Sciatic nerve (tissue), 2 donors: Measurements from ENCODE around the gene ACOXL. TPM values are rescaled to one million over a fixed set of nuclear protein-coding genes. Genes with fewer than 3 reads are reported as not detected.

Experiments used
- ATAC-seq: fragments of 200-7000 bp; cut with Tn5 transposase; one replicate; pipeline ENCODE4 v1.9.1; 2020; ENCODE audit warnings: mild to moderate bottlenecking, moderate library complexity
- DNase-seq: peaks from one replicate; pipeline ENCODE4 v3.0.0-alpha.2; 2020; ENCODE audit warnings: low spot score
- intact Hi-C: fragments of 100-400 bp; cut with DNase I; formaldehyde crosslinking; loops from one replicate; pipeline ENCODE4 v1.14.2; 2022
- total RNA-seq: library from RNA; stranded (reverse); fragmentation: NEBNext Ultra II Directional; extraction: Animal tissue kit (Norgen Biotek cat#: 25700); gene quantifications from one replicate; pipeline ENCODE4 v1.2.1, GENCODE V29; 2021
- donor health status: DM: no; HTN: no; CAD: no.
- donor health status: DM: no; HTN: no; CAD: no.

The ACOXL gene
- total RNA-seq, 1 donor from 2014 or later, result not detected

GRCh38 chr2:110780461-110780860 lies 48.1 kb downstream of the ACOXL start:
- ATAC-seq, result no peak
- intact Hi-C loops, result no loop called here
- DNase-seq, result no peak

GRCh38 chr2:110783196-110783873 lies 51.0 kb downstream of the ACOXL start:
- intact Hi-C loops, result no loop called here
- ATAC-seq, result no peak
- no peak for DNase-seq

GRCh38 chr2:110784047-110784631 lies 51.8 kb downstream of the ACOXL start:
- DNase-seq (no peak), ATAC-seq (no peak)
- intact Hi-C loops, result no loop called here

- no peak for DNase-seq
- ATAC-seq, result no peak
- intact Hi-C loops, result no loop called here
Observed at GRCh38 chr2:110785439-110785838, 53.1 kb downstream of the ACOXL start.

GRCh38 chr2:110788976-110789375 lies 56.6 kb downstream of the ACOXL start:
- no peak for DNase-seq
- intact Hi-C loops, result no loop called here
- ATAC-seq, result no peak

GRCh38 chr2:110789706-110790105 lies 57.3 kb downstream of the ACOXL start:
- no peak for DNase-seq
- ATAC-seq, result no peak
- intact Hi-C loops, result no loop called here

- no peak for DNase-seq
- intact Hi-C loops, result no loop called here
- no peak for ATAC-seq
Observed at GRCh38 chr2:110790907-110791306, 58.5 kb downstream of the ACOXL start.

- DNase-seq (no peak), ATAC-seq (no peak)
- intact Hi-C loops, result no loop called here
Observed at GRCh38 chr2:110791435-110791834, 59.1 kb downstream of the ACOXL start.

GRCh38 chr2:110793034-110793433 lies 60.7 kb downstream of the ACOXL start:
- no peak for DNase-seq
- intact Hi-C loops, result no loop called here
- no peak for ATAC-seq

GRCh38 chr2:110794390-110794789 lies 62.0 kb downstream of the ACOXL start:
- DNase-seq (no peak), ATAC-seq (no peak)
- intact Hi-C loops, result no loop called here

- intact Hi-C loops, result no loop called here
- DNase-seq, result no peak
Observed at GRCh38 chr2:110794951-110795350, 62.6 kb downstream of the ACOXL start.

GRCh38 chr2:110796716-110797301 lies 64.4 kb downstream of the ACOXL start:
- ATAC-seq (no peak), DNase-seq (no peak)
- intact Hi-C loops, result no loop called here

More at GRCh38 chr2:110794951-110795350, 62.6 kb downstream of the ACOXL start:
- ATAC-seq, result no peak

- DNase-seq, result no peak
- ATAC-seq, result no peak
- intact Hi-C loops, result no loop called here
Observed at GRCh38 chr2:110799376-110799775, 67.0 kb downstream of the ACOXL start.

GRCh38 chr2:110800611-110801402 lies 68.4 kb downstream of the ACOXL start:
- ATAC-seq (no peak), DNase-seq (no peak)
- intact Hi-C loops, result no loop called here

GRCh38 chr2:110802208-110802932 lies 70.0 kb downstream of the ACOXL start:
- DNase-seq (no peak), ATAC-seq (no peak)
- intact Hi-C loops, result no loop called here

- intact Hi-C loops, result no loop called here
- DNase-seq (no peak), ATAC-seq (no peak)
Observed at GRCh38 chr2:110804433-110804832, 72.1 kb downstream of the ACOXL start.

- DNase-seq, result no peak
- intact Hi-C loops, result no loop called here
- ATAC-seq, result no peak
Observed at GRCh38 chr2:110804915-110805314, 72.5 kb downstream of the ACOXL start.

GRCh38 chr2:110805894-110806452 lies 73.6 kb downstream of the ACOXL start:
- ATAC-seq (no peak), DNase-seq (no peak)
- intact Hi-C loops, result no loop called here

- DNase-seq (no peak), ATAC-seq (peak; percentile 56)
- intact Hi-C loops, result no loop called here
Observed at GRCh38 chr2:110807522-110807921, 75.1 kb downstream of the ACOXL start.
